HL-60 (cell line): ENCODE measurements around the gene DES.

Source experiments
- POLR2AphosphoS5 ChIP-seq: IDR thresholded peaks from 2 replicates; pipeline ENCODE4 v1.6.1; 2012; ENCODE audit warnings: low read depth
- TF ChIP-seq, protein P1 (sequence below): IDR thresholded peaks from one replicate; pipeline ENCODE4 v1.5.1; 2011; ENCODE audit warnings: low read length, control low read depth, inconsistent platforms; ENCODE audit not compliant: insufficient read depth

DNA sequence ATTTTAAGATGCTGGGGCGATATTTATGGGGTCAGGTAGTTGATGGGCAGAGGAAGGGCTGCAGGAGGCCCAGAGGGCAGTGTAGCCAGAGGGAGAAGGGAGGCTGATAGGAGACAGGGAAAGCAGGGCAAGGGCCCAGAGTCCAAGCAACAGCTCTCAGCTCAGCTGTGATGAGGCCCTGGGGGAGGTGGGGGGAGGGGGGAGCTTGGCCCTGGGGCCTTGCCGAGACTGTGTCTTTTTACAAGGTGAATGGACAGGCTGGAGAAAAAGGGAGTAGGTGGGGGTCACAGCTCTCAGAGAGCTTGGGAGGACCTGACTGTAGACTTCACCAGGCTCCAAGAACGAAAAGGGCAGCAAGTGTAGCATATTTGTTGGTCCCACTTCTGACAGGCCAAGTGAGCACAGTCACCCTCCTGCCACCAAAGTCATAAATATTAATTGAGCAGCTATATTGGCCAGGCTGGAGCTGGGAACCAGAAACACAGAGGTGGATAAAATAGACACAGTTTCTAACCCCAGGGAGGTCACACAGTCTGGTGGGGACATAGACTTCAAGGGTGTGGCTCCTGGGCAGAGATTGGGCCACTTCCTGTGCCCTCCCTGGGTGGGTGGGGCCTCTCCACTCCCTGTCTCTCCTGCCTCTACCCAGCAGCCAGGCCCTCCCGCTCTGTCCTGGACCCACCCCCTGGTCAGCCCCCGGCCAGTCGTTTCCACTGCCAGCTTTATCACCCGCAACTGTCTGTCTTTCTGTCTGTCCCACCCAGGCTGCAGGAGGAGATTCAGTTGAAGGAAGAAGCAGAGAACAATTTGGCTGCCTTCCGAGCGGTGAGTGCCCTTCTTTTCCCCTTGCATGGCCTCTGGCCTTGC lies 1.4 kb downstream of the DES start:
- TF ChIP-seq, protein P1, sequence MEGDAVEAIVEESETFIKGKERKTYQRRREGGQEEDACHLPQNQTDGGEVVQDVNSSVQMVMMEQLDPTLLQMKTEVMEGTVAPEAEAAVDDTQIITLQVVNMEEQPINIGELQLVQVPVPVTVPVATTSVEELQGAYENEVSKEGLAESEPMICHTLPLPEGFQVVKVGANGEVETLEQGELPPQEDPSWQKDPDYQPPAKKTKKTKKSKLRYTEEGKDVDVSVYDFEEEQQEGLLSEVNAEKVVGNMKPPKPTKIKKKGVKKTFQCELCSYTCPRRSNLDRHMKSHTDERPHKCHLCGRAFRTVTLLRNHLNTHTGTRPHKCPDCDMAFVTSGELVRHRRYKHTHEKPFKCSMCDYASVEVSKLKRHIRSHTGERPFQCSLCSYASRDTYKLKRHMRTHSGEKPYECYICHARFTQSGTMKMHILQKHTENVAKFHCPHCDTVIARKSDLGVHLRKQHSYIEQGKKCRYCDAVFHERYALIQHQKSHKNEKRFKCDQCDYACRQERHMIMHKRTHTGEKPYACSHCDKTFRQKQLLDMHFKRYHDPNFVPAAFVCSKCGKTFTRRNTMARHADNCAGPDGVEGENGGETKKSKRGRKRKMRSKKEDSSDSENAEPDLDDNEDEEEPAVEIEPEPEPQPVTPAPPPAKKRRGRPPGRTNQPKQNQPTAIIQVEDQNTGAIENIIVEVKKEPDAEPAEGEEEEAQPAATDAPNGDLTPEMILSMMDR = no peak
- no peak for TF ChIP-seq POLR2AphosphoS5
